ENCODE data around the gene RIPOR2. TPM values are rescaled to one million over a fixed set of nuclear protein-coding genes. Genes with fewer than 3 reads are reported as not detected.
"Not testable (repeated sequence)": the region's sequence is repeated elsewhere in the genome, so short reads cannot be mapped to it uniquely, and the experiment has no call there.

Gene RIPOR2
- total RNA-seq, 2 experiments from 2014 or later = 88.3 to 96.3 TPM

- H3K9me3 Mint-ChIP-seq = no peaks in the 10 kb centered on the region
- DNase-seq = peak; percentile 64
- peaks cover 41% of the 10 kb centered on the region for H3K36me3 Mint-ChIP-seq (ENCODE audit: low read depth)
- peak overlapping the region; percentile 98 for H3K4me3 Mint-ChIP-seq
- H3K4me1 Mint-ChIP-seq (ENCODE audit: low read depth) = peaks cover 25% of the 10 kb centered on the region
- ATAC-seq = no peak
- ChIA-PET POLR2A (interaction anchor here (0.6 to 2.4 kb wide), 26 partner anchors 9 to 307 kb away, joined by 3 to 12 read pairs (median 4); partner anchors contain the start of genes ACOT13, C6orf62 and TDP2), CTCF (interaction anchor here (0.7 to 1.9 kb wide), 6 partner anchors 10 to 242 kb away, joined by 3 to 9 read pairs (median 6); partner anchors contain the start of gene C6orf62)
- intact Hi-C loops (cut with micrococcal nuclease) = no loop called here
- no peaks in the 10 kb centered on the region for H3K27me3 Mint-ChIP-seq
- H3K27ac Mint-ChIP-seq = peak overlapping the region; percentile 100
- TF ChIP-seq CTCF (IDR thresholded peaks at IDR 0.05) = no peak
Observed at GRCh38 chr6:24775520-24776058, 160.2 kb downstream of the RIPOR2 start.

- ChIA-PET CTCF (interaction anchor here (0.7 to 3.4 kb wide), 8 partner anchors 10 to 243 kb away, joined by 3 to 17 read pairs (median 6); partner anchors contain the start of gene C6orf62), POLR2A (interaction anchor here (0.6 to 2.4 kb wide), 22 partner anchors 10 to 296 kb away, joined by 3 to 12 read pairs (median 4); partner anchors contain the start of genes ACOT13, C6orf62 and TDP2)
- DNase-seq (peak; percentile 99), ATAC-seq (peak; percentile 93)
- Mint-ChIP-seq H3K36me3 (ENCODE audit: low read depth) (peaks cover 35% of the 10 kb centered on the region), H3K27me3 (no peaks in the 10 kb centered on the region), H3K4me3 (peak within 1 kb of the TSS; percentile 98), H3K9me3 (no peaks in the 10 kb centered on the region), H3K4me1 (ENCODE audit: low read depth) (peaks cover 23% of the 10 kb centered on the region), H3K27ac (peak within 1 kb of the TSS; percentile 100)
- intact Hi-C loops (cut with micrococcal nuclease) = no loop called here
- no peak for TF ChIP-seq CTCF (IDR thresholded peaks at IDR 0.05)
Observed at GRCh38 chr6:24774696-24775519, 160.9 kb downstream of the RIPOR2 start, which contains the start of gene GMNN. GMNN (plus strand) TSS chr6:24774937; CDS start chr6:24777247, 2,310 bp downstream.

GRCh38 chr6:24768361-24768760 is 167.4 kb downstream of the RIPOR2 start:
- POLR2A ChIA-PET = interaction anchor here (0.9 kb wide), 1 partner anchor 46 kb away, joined by 3 read pairs; no protein-coding TSS in a partner anchor
- CTCF ChIA-PET = interaction anchor here (1.4 to 4.7 kb wide), 4 partner anchors 15 to 186 kb away, joined by 3 to 72 read pairs (median 4); no protein-coding TSS in a partner anchor
- TF ChIP-seq CTCF (IDR thresholded peaks at IDR 0.05) = no peak
- H3K9me3 Mint-ChIP-seq = no peaks in the 10 kb centered on the region
- no peaks in the 10 kb centered on the region for H3K36me3 Mint-ChIP-seq (ENCODE audit: low read depth)
- DNase-seq (no peak), ATAC-seq (no peak)
- H3K4me3 Mint-ChIP-seq = no peak overlapping the region
- intact Hi-C loops (cut with micrococcal nuclease) = loop anchor here (5.0 kb wide), 1 partner anchor 46 kb away; no protein-coding TSS in a partner anchor
- H3K27ac Mint-ChIP-seq = no peak overlapping the region
- no peaks in the 10 kb centered on the region for H3K27me3 Mint-ChIP-seq
- H3K4me1 Mint-ChIP-seq (ENCODE audit: low read depth) = peaks cover 2% of the 10 kb centered on the region

DNA sequence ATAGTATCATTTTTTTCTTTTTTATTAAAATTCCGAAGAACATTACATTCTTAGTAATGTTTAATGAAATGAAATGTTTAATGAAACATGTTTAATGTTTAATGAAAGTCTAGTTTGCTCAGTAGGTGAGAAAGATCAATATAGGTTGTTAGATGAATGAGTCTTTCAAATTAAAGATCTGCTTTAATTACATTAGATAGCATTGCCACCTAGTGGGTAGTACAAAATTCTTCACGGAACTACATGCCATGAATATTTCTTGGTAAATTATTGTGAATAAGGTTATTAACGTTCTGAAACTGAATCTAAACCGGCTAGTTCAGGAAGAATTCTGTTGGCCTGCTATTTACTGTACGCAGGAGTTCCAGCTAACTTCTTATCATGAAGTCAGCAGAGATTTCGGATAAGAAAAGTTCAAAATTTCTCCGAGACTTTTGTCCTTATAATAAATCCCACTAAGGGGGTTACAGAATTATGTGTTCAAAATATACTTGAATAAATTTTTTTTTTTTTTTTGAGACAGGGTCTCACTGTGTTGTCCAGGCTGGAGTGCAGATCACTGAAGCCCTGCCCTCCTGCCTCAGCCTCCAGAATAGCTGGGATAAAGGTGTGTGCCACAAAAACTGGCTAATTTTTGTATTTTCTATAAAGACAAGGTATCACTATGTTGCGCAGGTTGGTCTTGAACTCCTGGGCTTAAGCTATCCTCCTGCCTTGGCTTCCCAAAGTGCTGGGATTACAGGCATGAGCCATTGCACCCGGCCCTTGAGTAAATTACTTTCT is 168.9 kb downstream of the RIPOR2 start:
- no peak overlapping the region for H3K27ac Mint-ChIP-seq
- DNase-seq = no peak
- CTCF ChIA-PET = interaction anchor here (0.7 to 4.7 kb wide), 15 partner anchors 9 to 241 kb away, joined by 3 to 72 read pairs (median 6); partner anchors contain the start of gene C6orf62
- peak; percentile 58 for TF ChIP-seq CTCF (IDR thresholded peaks at IDR 0.05)
- peak; percentile 76 for ATAC-seq
- no peaks in the 10 kb centered on the region for H3K27me3 Mint-ChIP-seq
- no peaks in the 10 kb centered on the region for H3K36me3 Mint-ChIP-seq (ENCODE audit: low read depth)
- H3K4me3 Mint-ChIP-seq = no peak overlapping the region
- H3K9me3 Mint-ChIP-seq = no peaks in the 10 kb centered on the region
- POLR2A ChIA-PET = interaction anchor here (0.6 to 2.1 kb wide), 3 partner anchors 9 to 58 kb away, joined by 3 to 5 read pairs (median 3); no protein-coding TSS in a partner anchor
- H3K4me1 Mint-ChIP-seq (ENCODE audit: low read depth) = peaks cover 4% of the 10 kb centered on the region
- intact Hi-C loops (cut with micrococcal nuclease) = loop anchor here (1.0 to 5.0 kb wide), 2 partner anchors 45 to 186 kb away; no protein-coding TSS in a partner anchor

DNA sequence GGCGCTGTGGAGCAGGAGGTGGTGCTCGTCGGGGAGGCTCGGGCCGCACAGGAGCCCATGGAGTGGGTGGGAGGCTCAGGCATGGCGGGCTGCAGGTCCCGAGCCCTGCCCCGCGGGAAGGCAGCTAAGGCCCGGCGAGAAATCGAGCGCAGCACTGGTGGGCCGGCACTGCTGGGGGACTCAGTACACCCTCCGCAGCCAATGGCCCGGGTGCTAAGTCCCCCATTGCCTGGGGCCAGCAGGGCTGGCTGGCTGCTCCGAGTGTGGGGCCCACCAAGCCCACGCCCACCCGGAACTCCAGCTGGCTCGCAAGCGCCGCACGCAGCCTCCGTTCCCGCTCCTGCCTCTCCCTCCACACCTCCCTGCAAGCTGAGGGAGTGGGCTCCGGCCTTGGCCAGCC is 169.8 kb downstream of the RIPOR2 start:
- not testable (repeated sequence) for DNase-seq; H3K4me1 Mint-ChIP-seq (ENCODE audit: low read depth); H3K27ac Mint-ChIP-seq; H3K9me3 Mint-ChIP-seq; H3K36me3 Mint-ChIP-seq (ENCODE audit: low read depth); ATAC-seq; H3K4me3 Mint-ChIP-seq; H3K27me3 Mint-ChIP-seq
- intact Hi-C loops (cut with micrococcal nuclease) = loop anchor here (1.0 to 5.0 kb wide), 2 partner anchors 44 to 185 kb away; no protein-coding TSS in a partner anchor
- POLR2A ChIA-PET = interaction anchor here (0.6 to 2.1 kb wide), 3 partner anchors 10 to 47 kb away, joined by 3 to 5 read pairs (median 3); partner anchors contain the start of gene C6orf62
- CTCF ChIA-PET = interaction anchor here (1.1 to 4.7 kb wide), 11 partner anchors 8 to 240 kb away, joined by 3 to 72 read pairs (median 6); partner anchors contain the start of gene C6orf62

GRCh38 chr6:24764833-24765828 is 170.6 kb downstream of the RIPOR2 start:
- DNase-seq; H3K4me1 Mint-ChIP-seq (ENCODE audit: low read depth); H3K4me3 Mint-ChIP-seq; H3K27me3 Mint-ChIP-seq; H3K36me3 Mint-ChIP-seq (ENCODE audit: low read depth); H3K9me3 Mint-ChIP-seq; ATAC-seq: not testable (repeated sequence)
- peak overlapping the region; percentile 3 for H3K27ac Mint-ChIP-seq
- ChIA-PET CTCF (interaction anchor here (1.2 to 4.7 kb wide), 4 partner anchors 22 to 218 kb away, joined by 3 to 72 read pairs (median 6); partner anchors contain the start of gene C6orf62), POLR2A (interaction anchor here (0.6 to 2.1 kb wide), 3 partner anchors 11 to 46 kb away, joined by 3 to 5 read pairs (median 3); partner anchors contain the start of gene C6orf62)
- intact Hi-C loops (cut with micrococcal nuclease) = loop anchor here (5.0 kb wide), 1 partner anchor 43 kb away; no protein-coding TSS in a partner anchor
